ENCODE results near the gene AKR7A3.
A peak's percentile ranks its signal among the peaks of the same experiment; 100 is the strongest.
"Not testable (repeated sequence)": the region's sequence is repeated elsewhere in the genome, so short reads cannot be mapped to it uniquely, and the experiment has no call there.

Gene AKR7A3

GRCh38 chr1:19319196-19319595 is 30.6 kb upstream of the AKR7A3 start:
- no peak for DNase-seq (ENCODE audit: low read depth)

DNA sequence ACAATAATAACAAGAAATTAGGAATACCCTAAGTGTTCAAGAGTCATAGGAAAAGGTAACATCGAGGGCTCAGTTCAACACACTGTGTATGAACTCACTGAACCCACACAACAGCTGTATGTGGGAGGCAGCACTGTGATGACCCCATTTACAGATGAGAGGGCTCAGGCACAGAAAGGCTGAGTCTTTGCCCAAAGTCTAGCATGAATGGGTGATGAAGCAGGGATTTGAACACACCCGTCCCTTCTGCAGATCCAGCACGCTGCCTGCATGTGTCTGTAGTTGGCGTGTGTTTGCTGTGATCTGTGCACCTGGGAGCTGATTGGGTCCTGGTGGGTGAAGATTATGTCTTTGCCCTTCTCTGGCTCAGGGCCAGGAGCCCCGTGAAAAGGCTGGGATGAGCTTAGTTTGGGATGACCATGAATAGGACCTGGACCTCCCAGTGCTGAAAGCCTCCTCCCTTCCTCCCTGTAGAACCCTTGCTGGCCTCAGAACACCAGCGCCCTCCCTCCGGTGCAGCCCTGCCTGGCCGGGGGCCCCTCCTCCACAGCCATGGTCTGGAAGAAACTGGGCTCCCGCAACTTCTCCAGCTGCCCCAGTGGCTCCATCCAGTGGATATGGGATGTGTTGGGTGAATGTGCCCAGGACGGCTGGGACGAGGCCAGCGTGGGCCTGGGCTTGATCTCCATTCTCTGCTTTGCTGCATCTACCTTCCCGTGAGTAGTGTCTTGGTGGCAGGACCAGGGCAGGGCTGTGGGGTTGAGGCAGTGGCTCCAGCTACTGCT is 28.7 kb upstream of the AKR7A3 start:
- DNase-seq (ENCODE audit: low read depth): no peak

GRCh38 chr1:19315378-19316198 is 27.0 kb upstream of the AKR7A3 start:
- no peak for DNase-seq (ENCODE audit: low read depth)

DNA sequence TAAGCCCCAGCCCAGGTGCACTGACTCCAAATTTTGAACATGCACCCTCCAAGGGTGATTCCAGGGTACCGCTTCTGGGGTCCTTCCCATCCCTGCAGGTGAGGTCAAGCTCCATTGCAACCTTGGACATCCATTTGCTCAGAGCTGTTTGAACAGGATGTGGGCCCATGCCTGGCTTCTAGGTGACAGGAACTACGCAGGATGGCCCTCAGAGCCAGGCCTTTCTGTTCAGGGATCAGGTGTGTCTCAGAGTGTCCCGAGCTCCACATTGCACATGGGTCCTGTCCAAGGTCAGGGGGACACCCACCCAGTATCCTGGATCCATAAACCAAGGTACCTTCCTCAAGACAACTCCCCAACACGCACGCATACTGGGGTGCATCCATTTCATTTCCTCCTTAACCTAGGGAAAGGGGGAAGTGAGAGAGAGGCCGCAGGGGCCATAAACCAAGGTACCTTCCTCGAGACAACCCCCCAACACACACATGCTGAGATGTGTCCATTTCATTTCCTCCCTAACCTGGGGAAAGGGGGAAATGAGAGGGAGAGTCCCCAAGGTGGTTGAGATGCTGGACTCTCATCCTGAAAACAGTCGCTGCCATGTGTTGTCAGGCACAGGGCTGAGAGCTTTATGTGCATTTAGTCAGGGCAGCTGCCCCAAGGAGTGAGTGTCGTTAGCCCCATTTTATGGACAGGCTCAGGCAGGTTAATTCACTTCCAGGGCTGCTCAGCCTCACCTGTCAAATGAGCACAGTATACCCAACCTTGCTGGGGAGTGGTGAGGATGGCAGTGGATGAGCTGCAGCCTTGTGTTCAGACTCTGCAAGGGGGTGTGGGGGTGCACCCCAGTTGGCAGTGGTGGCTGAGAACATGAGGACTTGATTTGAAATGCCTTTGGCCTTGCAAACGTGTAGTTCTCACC is 25.7 kb upstream of the AKR7A3 start:
- no peak for DNase-seq (ENCODE audit: low read depth)

DNA sequence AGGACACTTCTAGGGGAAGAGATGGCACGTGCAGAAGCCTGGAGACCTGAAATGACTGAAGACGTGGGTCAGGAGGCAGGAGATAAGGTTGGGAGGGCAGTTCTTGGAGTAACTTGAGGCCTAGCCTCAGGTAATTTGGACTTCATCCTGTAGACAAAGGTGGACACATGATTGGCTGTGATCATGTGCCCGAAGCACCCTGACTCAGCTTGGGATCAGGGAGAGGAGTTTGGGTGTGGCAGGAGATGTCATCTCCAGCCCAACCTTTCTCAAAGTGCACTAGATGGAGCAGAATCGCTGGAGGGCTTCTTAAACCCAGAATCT is 25.0 kb upstream of the AKR7A3 start:
- DNase-seq (ENCODE audit: low read depth): no peak

- no peak for DNase-seq (ENCODE audit: low read depth)
Observed at GRCh38 chr1:19312782-19313635, 24.4 kb upstream of the AKR7A3 start.

DNA sequence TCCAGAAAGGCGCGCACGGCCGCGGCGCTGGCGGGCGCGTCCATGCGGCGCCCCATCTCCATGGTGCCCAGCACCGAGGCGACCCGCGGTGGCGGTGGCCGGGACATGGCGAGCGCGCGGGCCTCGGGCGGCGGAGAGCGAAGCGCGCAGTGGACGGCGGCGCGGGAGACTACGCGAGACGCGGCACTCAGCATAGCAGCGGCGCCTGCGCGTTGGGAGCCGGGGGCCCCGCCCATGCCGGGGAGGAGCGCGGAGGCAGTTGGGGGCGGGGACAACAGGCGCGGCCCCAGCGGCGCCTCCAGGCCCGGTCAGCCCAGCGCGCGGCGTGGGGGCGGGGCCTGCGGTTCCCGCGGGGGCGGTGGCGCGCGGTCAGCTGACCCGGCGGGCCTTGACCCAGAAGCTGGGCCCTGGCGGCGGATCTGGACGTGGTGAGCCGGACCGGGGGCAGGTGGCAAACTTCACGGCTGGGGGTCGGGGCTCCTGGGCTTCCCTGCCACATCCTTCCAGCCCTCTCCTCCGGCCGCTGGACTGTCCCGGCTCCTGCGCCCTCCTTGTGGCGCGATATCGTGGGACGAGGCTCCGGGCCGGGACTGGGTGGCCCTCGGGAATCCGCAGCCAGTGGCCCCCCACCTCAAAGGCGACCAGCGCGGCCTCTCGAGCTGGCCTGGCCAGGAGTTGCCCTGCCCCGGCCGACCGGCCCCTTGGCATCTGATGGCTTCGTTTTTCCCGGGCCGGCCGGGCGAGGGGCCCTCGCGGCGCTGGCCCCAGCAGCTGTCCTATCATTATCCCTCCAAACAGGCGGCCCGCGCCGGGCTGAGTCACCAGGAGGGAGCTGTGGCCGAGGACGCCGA is 23.6 kb upstream of the AKR7A3 start, which contains the start of the genes AKR7A2 and SLC66A1:
Gene AKR7A2 (minus strand): TSS at position 214 of the 851 bp plus-strand sequence. CDS start 20 bp downstream, at position 194.
Gene SLC66A1 (plus strand): TSS at position 396 of the 851 bp plus-strand sequence. CDS start 5,352 bp downstream, outside the sequence.
- DNase-seq (ENCODE audit: low read depth): peak; percentile 88

GRCh38 chr1:19311503-19311930 is 22.9 kb upstream of the AKR7A3 start:
- DNase-seq (ENCODE audit: low read depth): no peak

- no peak for DNase-seq (ENCODE audit: low read depth)
Observed at GRCh38 chr1:19310720-19311502, 22.3 kb upstream of the AKR7A3 start.

- DNase-seq (ENCODE audit: low read depth): no peak
Observed at GRCh38 chr1:19310061-19310460, 21.5 kb upstream of the AKR7A3 start.

DNA sequence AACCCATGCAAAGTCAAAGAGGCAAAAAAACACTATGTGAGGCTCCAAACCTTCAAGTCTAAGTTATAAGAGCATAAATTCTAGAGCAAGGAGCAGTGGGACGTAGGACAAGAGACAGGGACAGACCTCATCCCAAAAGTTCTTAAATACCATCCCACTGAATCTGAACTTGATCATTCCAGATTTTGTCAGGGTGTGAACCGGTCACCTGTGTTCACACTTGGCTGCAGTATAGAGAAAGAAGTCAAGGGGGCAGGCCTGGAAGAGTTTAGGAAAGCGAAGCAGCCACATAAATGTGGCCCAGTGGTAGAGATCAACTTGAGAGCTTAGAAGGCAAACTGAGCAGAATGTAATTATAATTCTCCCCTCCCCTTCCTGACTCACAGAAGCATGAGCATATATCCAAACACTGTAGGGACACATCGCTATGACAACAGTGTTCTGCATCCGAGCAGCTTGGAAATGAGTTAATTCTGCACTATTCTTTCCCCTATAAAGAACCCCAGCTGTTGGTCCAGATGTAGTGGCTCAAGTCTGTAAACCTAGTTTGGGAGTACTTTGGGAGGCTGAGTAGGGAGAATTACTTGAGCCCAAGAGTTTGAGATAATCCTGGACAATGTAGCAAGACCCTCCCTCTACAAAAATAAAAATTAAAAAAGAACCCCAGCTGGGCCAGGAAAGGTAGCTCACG is 20.7 kb upstream of the AKR7A3 start:
- DNase-seq (ENCODE audit: low read depth): no peak

- DNase-seq (ENCODE audit: low read depth): no peak
Observed at GRCh38 chr1:19308509-19308907, 19.9 kb upstream of the AKR7A3 start.

GRCh38 chr1:19307794-19308508 is 19.4 kb upstream of the AKR7A3 start:
- DNase-seq (ENCODE audit: low read depth): no peak

DNA sequence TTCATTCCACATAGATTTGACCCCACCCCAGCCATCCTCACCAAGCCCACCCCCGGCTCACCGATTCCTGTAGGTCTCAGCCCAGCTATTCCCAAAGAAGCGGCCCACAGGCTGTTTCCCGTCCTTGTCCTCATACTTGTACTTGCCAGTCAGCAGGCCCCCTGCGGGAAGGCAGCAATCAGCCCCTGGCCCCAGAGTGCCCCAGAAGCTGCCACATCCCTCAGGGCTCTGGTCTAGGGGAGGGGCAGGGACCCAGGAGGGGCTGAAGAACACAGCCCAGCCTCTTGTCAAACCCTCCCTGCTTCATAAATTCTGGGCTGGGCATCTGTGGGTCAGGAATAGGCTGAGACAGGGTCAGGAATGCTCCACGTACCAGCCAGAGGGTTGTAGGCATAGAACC is 18.4 kb upstream of the AKR7A3 start:
- DNase-seq (ENCODE audit: low read depth): no peak

GRCh38 chr1:19305880-19306279 is 17.3 kb upstream of the AKR7A3 start:
- DNase-seq (ENCODE audit: low read depth): no peak

DNA sequence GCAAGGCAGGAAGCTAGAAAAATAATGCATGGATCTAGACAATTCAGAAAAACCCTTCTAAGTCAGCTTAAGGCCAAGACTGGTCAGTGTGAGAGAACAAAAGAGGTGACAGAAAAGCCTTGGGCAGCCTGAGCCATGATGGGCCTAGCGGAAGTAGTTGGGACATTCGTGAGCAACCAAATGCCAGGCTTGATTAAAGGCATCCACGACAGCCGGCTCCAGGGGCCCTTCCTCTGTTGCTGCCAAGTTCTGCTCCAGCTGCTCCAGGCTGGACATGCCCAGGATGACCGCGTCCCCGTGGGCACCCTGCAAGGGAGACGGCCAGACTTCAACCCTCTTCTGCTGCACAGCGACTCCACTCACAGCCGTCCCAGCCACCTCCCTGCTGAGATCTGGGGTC is 15.5 kb upstream of the AKR7A3 start:
- DNase-seq (ENCODE audit: low read depth): not testable (repeated sequence)

GRCh38 chr1:19300211-19300610 is 11.6 kb upstream of the AKR7A3 start:
- DNase-seq (ENCODE audit: low read depth): no peak

DNA sequence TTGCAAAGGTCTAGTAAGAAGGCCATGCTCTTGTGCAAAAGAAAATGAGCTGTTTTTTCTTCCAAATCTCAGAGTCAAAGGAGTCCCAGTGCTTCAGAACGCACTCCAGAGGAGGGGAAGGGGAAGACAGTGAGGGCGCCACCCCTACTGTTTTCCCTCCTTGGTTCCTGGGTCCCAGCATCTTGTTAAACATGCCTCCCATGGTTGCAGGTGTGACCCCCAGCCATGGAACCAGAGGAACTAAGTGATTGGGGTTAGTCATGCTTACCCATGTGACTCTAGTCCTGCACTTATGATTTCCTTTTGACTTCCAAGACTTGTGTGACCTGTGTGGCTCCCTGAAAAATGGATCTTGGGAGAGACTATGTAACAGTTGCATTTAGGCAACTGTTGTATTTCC is 6.1 kb upstream of the AKR7A3 start:
- DNase-seq (ENCODE audit: low read depth): no peak

All from activated T-helper 9 cell treated with anti-CD3 and anti-CD28 coated beads, Interleukin-2, amount 50 U/mL, for 16 hours (primary cell).